Colonic mucosa (tissue), 4 donors: ENCODE data around the gene MYH9. TPM values are rescaled to one million over a fixed set of nuclear protein-coding genes. Genes with fewer than 3 reads are reported as not detected.
A peak's percentile ranks its signal among the peaks of the same experiment; 100 is the strongest.
"Not testable (repeated sequence)": the region's sequence is repeated elsewhere in the genome, so short reads cannot be mapped to it uniquely, and the experiment has no call there.

Experiments
- DNase-seq: peaks from one replicate; pipeline ENCODE4 v3.0.0-alpha.2; 2020
- H3K27ac ChIP-seq: fragments of 200-600 bp; one replicate; pipeline ENCODE4 v1.8.0; 2021
- H3K27me3 ChIP-seq: fragments of 200-600 bp; one replicate; pipeline ENCODE4 v1.8.0; 2021
- H3K36me3 ChIP-seq: fragments of 200-600 bp; one replicate; pipeline ENCODE4 v1.8.0; 2021
- H3K4me1 ChIP-seq: fragments of 200-600 bp; one replicate; pipeline ENCODE4 v1.8.0; 2021; ENCODE audit warnings: mild to moderate bottlenecking
- H3K4me3 ChIP-seq: fragments of 200-600 bp; one replicate; pipeline ENCODE4 v1.8.0; 2021
- H3K9ac ChIP-seq, 2 donors: one replicate each; pipeline ENCODE4 v1.7.0; 2013; ENCODE audit warnings: control low read depth in 2 of 2, low read depth in 2 of 2, low read length in 2 of 2
- H3K9me3 ChIP-seq: fragments of 200-600 bp; one replicate; pipeline ENCODE4 v1.8.0; 2021
- CTCF ChIP-seq: fragments of 200-600 bp; IDR thresholded peaks from one replicate; pipeline ENCODE4 v1.8.0; 2022; ENCODE audit warnings: antibody characterized with exemption, mild to moderate bottlenecking
- intact Hi-C: fragments of 100-400 bp; cut with DNase I; formaldehyde crosslinking; loops from one replicate; pipeline ENCODE4 v1.14.1; 2022
- total RNA-seq, 2 donors: library from RNA; stranded (reverse); fragmentation: NEBNext Ultra II Directional in 1 of 2; extraction: Animal tissue kit (Norgen Biotek cat#: 25700) in 1 of 2; gene quantifications; one replicate each; pipeline ENCODE4 v1.2.1, GENCODE V29; 2021
- donor health status: healthy.
- donor health status: DM: no; HTN: no; CAD: no.
- donor health status: DM: no; HTN: no; CAD: no.

The MYH9 gene
- total RNA-seq, 2 donors from 2014 or later, result 711 to 719 TPM

GRCh38 chr22:36253523-36254490 lies 134.0 kb downstream of the MYH9 start:
- Histone ChIP-seq H3K36me3 (no peaks in the 10 kb centered on the region), H3K4me3 (peak overlapping the region; percentile 49), H3K27ac (peak overlapping the region; percentile 90), H3K9me3 (no peaks in the 10 kb centered on the region), H3K4me1 (peaks cover 7% of the 10 kb centered on the region), H3K9ac (peak overlapping the region; percentile 66 to 72), H3K27me3 (no peaks in the 10 kb centered on the region)
- no peak for TF ChIP-seq CTCF
- DNase-seq, result no peak
- intact Hi-C loops, result no loop called here

GRCh38 chr22:36252754-36253522 lies 134.8 kb downstream of the MYH9 start, which contains the start of gene APOL1:
TSS of gene APOL1 (plus strand) at chr22:36253133. CDS start at chr22:36254956, 1,823 bp downstream.
- no peak for TF ChIP-seq CTCF
- intact Hi-C loops, result no loop called here
- Histone ChIP-seq H3K9ac (peak within 1 kb of the TSS; percentile 66 to 72), H3K9me3 (no peaks in the 10 kb centered on the region), H3K27me3 (no peaks in the 10 kb centered on the region), H3K4me1 (peaks cover 7% of the 10 kb centered on the region), H3K4me3 (peak within 1 kb of the TSS; percentile 49), H3K36me3 (no peaks in the 10 kb centered on the region), H3K27ac (peak within 1 kb of the TSS; percentile 90)
- DNase-seq, result peak; percentile 71

DNA sequence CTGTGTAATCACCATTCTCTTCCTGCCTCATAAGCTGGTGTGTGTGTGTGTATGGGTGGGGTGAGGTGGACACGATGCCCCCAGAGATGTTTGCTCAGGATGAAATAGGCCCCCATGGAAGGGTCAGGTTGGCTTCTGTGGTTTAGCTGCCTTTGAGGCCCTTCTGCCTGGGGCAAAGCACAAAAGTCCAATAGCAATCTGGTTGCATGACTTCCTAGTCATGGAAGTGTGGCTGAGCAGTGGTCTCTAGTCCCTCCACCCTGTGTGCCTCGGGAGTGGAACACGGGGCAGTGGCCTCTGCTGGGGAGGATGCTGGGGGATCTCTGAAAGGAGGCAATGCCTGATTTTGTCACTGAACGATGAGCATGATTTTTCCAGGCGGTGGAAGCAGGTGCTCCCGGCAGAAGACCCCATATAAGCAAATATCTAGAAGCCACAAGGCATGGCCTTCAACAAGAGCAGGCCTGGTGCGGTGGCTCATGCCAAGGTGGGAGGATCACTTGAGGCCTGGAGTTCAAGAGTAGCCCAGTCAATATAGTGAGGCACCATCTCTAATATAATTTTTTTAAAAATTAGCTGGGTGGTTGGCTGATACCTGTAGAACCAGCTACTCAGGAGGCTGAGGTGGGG lies 135.7 kb downstream of the MYH9 start:
- H3K36me3 ChIP-seq, intact Hi-C loops, H3K9me3 ChIP-seq, DNase-seq, H3K9ac ChIP-seq, H3K27me3 ChIP-seq, H3K4me1 ChIP-seq, H3K27ac ChIP-seq: not testable (repeated sequence)
- H3K4me3 ChIP-seq, result peak overlapping the region; percentile 49

DNA sequence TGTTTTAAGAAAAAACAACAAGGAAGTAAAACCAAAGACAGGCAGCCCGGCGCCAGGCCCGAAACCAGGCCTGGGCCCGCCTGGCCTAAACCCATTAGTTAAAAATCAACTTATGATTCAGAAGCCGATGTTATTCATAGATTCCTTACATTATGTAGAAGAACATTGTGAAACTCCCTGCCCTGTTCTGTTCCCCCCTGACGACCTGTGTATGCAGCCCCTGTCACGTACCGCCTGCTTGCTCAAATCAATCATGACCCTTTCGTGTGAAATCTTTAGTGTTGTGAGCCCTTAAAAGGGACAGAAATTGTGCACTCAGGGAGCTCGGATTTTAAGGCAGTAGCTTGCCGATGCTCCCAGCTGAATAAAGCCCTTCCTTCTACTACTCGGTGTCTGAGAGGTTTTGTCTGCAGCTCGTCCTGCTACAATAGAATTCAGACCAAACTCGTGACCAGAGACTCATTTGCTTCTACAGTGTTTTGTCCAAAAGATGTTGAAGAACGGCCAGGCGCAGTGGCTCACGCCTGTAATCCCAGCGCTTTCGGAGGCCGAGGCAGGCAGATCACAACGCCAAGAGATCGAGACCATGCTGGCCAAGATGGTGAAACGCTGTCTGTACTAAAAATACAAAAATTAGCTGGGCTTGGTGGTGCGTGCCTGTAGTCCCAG lies 137.3 kb downstream of the MYH9 start:
- H3K9me3 ChIP-seq, H3K4me1 ChIP-seq, H3K27ac ChIP-seq, H3K27me3 ChIP-seq, H3K36me3 ChIP-seq, intact Hi-C loops, H3K4me3 ChIP-seq, DNase-seq, H3K9ac ChIP-seq: not testable (repeated sequence)

- Histone ChIP-seq H3K9me3 (no peaks in the 10 kb centered on the region), H3K27me3 (no peaks in the 10 kb centered on the region), H3K4me3 (no peak overlapping the region), H3K27ac (no peak overlapping the region), H3K4me1 (peaks cover 3% of the 10 kb centered on the region), H3K9ac (no peak overlapping the region), H3K36me3 (no peaks in the 10 kb centered on the region)
- no peak for DNase-seq
- TF ChIP-seq CTCF, result no peak
- intact Hi-C loops, result no loop called here
Observed at GRCh38 chr22:36249160-36249559, 138.6 kb downstream of the MYH9 start.

DNA sequence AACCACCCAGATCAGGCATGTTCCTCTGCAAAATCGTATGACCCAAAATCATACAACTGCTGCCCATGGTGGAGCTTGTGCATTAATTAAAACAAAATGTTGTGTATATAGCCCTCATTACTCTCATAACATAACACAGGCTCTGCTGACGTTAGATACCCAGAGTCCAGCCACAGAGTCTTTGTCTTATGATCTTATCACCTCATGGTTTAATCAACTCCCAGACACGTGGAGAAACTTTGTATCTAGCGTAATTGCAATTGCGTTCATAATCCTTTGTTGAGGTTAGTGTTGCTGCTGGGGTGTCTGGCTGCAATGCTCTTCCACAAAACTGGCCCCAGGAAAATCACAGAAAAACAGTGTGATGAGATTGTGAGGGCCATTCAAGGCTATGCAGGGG lies 139.8 kb downstream of the MYH9 start:
- Histone ChIP-seq H3K4me3 (no peak overlapping the region), H3K4me1 (peaks cover 3% of the 10 kb centered on the region), H3K36me3 (no peaks in the 10 kb centered on the region), H3K9ac (no peak overlapping the region), H3K27me3 (no peaks in the 10 kb centered on the region), H3K27ac (no peak overlapping the region), H3K9me3 (no peaks in the 10 kb centered on the region)
- no peak for TF ChIP-seq CTCF
- no peak for DNase-seq
- intact Hi-C loops, result no loop called here
